ENCODE measurements around the gene ARL6IP5.

Gene ARL6IP5

DNA sequence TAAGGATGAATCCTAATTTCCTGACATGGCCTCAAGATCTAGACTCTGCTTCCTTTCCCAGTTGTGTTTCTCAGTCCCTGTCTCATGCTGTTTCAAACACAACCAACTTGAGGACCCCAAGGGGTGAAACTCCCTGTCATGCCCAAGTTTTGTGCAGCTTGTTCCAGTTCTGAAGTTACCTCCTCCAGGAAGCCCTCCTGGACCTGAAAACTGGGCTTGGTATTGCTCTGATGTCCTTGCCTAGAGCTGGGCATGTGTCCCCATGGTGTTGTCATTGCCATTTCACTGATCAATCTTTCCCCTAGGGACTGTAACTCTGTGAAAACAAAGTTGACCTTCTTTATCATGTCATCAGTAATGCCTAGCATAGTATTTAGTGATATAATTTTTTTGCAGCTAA lies 43.8 kb downstream of the ARL6IP5 start:
- H3K27ac ChIP-seq: no peak overlapping the region
- no peaks in the 10 kb centered on the region for H3K36me3 ChIP-seq (replicated peaks)
- in situ Hi-C loops (cut with HindIII; ENCODE audit: low pct_ligation_motif_present, low sequenced_read_pairs): no loop called here
- no peaks in the 10 kb centered on the region for H3K27me3 ChIP-seq (replicated peaks)
- no peak overlapping the region for H3K4me3 ChIP-seq (ENCODE audit: low read depth, low read length)
- TF ChIP-seq, protein P1, sequence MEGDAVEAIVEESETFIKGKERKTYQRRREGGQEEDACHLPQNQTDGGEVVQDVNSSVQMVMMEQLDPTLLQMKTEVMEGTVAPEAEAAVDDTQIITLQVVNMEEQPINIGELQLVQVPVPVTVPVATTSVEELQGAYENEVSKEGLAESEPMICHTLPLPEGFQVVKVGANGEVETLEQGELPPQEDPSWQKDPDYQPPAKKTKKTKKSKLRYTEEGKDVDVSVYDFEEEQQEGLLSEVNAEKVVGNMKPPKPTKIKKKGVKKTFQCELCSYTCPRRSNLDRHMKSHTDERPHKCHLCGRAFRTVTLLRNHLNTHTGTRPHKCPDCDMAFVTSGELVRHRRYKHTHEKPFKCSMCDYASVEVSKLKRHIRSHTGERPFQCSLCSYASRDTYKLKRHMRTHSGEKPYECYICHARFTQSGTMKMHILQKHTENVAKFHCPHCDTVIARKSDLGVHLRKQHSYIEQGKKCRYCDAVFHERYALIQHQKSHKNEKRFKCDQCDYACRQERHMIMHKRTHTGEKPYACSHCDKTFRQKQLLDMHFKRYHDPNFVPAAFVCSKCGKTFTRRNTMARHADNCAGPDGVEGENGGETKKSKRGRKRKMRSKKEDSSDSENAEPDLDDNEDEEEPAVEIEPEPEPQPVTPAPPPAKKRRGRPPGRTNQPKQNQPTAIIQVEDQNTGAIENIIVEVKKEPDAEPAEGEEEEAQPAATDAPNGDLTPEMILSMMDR (IDR thresholded peaks at IDR 0.05; ENCODE audit: low read depth, low read length, missing control alignments): no peak
- DNase-seq: no peak

DNA sequence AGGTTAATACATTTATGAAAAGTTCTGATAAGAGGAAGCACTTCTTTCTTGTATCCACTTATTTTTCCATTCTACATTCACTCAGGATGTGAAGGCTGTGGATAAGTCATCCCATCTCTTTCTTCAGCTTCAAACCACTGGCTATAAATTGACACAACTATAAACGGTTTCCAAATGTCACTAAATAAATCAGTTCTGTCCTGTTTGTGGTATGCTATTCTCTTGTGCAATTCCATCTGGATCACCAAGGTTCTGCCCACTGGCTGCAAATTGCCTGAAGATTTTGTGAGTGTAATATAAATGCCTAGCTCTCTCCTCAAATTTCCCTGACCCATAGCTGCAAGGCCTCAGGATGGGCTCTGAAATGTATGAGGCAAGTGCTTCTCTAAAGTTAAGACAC lies 44.8 kb downstream of the ARL6IP5 start:
- Histone ChIP-seq H3K36me3 (replicated peaks) (no peaks in the 10 kb centered on the region), H3K27ac (no peak overlapping the region), H3K4me3 (ENCODE audit: low read depth, low read length) (no peak overlapping the region), H3K27me3 (replicated peaks) (no peaks in the 10 kb centered on the region)
- TF ChIP-seq, protein P1 (IDR thresholded peaks at IDR 0.05; ENCODE audit: low read depth, low read length, missing control alignments): no peak
- DNase-seq: no peak
- in situ Hi-C loops (cut with HindIII; ENCODE audit: low pct_ligation_motif_present, low sequenced_read_pairs): no loop called here

DNA sequence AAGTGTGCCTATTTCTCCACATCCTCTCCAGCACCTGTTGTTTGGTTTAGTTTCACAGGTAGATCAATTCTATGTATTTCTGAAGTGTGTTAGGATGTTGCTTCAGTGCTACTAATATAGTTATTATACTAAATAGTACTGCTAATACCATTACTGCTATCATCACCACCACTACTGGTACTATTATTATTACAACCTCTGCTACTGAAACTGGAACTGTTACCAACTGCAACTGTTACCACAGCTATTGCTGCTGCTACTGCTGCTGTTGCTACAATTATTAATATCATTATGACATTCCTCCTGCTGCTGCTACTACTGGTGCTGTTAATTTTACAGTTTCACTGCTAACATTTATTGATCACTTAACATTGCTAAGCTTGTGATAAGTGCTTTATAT lies 46.0 kb downstream of the ARL6IP5 start:
- DNase-seq: no peak
- no peak overlapping the region for H3K4me3 ChIP-seq (ENCODE audit: low read depth, low read length)
- TF ChIP-seq, protein P1 (IDR thresholded peaks at IDR 0.05; ENCODE audit: low read depth, low read length, missing control alignments): no peak
- no peak overlapping the region for H3K27ac ChIP-seq
- no peaks in the 10 kb centered on the region for H3K27me3 ChIP-seq (replicated peaks)
- in situ Hi-C loops (cut with HindIII; ENCODE audit: low pct_ligation_motif_present, low sequenced_read_pairs): no loop called here
- H3K36me3 ChIP-seq (replicated peaks): no peaks in the 10 kb centered on the region

DNA sequence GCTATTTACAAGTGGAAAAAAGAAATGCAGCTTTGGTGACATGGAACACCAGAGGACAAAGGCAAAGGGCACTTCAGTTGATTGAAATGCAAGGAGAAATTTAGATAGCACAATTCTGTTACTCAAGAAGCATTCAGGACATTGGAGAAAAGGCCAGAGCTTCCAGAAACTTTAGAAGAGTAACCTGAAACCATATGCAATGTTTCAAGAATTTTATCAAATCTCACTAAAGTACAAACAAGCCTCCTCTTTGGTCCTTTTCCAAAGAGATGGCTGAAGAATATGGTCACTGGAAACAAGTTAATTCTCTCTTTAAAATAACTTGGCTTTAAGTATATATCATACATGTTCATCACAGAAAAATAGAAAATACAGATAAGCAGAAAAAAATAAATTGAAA lies 52.3 kb downstream of the ARL6IP5 start:
- Histone ChIP-seq H3K4me3 (ENCODE audit: low read depth, low read length) (no peak overlapping the region), H3K27ac (no peak overlapping the region), H3K27me3 (replicated peaks) (no peaks in the 10 kb centered on the region), H3K36me3 (replicated peaks) (no peaks in the 10 kb centered on the region)
- in situ Hi-C loops (cut with HindIII; ENCODE audit: low pct_ligation_motif_present, low sequenced_read_pairs): no loop called here
- DNase-seq: no peak
- TF ChIP-seq, protein P1 (IDR thresholded peaks at IDR 0.05; ENCODE audit: low read depth, low read length, missing control alignments): no peak

DNA sequence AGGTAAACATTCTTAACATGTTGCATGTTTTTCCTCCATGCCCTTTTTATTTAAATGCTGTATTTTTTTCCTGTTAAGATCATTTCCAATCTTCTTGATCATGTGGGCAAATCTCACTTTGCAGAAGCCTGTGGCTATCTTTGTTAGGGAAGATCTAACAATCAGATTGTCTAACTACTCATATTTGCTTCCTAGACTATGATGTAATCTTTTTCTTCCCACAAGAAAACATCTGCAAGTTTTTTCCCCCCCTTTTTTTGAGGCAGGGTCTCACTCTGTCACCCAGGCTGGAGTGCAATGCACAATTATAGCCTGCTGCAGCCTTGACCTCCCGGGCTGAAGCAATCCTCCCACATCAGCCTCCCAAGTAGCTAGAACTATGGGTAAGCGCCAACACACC lies 52.7 kb downstream of the ARL6IP5 start:
- in situ Hi-C loops (cut with HindIII; ENCODE audit: low pct_ligation_motif_present, low sequenced_read_pairs): no loop called here
- Histone ChIP-seq H3K27me3 (replicated peaks) (no peaks in the 10 kb centered on the region), H3K4me3 (ENCODE audit: low read depth, low read length) (no peak overlapping the region), H3K27ac (no peak overlapping the region), H3K36me3 (replicated peaks) (no peaks in the 10 kb centered on the region)
- no peak for DNase-seq
- TF ChIP-seq, protein P1 (IDR thresholded peaks at IDR 0.05; ENCODE audit: low read depth, low read length, missing control alignments): no peak

DNA sequence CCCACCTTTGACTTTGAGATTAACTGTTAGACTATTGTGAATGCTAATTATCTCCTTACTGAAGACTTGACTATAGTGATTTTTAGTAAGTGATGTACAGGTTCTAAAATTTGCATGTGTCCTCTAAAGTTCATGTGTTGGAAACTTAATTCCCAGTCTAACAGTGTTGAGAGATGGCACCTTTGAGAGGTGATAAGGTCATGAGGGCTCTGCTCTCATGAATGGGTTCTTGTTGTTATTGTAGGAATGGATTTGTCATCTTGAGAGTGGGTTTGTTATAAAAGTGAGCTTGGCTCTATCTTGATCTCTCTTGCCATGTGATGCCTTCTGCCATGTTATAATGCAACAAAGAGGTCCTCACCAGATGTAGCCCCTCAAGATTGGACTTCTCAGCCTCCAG lies 56.6 kb downstream of the ARL6IP5 start:
- H3K36me3 ChIP-seq (replicated peaks): no peaks in the 10 kb centered on the region
- in situ Hi-C loops (cut with HindIII; ENCODE audit: low pct_ligation_motif_present, low sequenced_read_pairs): no loop called here

More for the DNA sequence above, 56.6 kb downstream of the ARL6IP5 start:
- no peaks in the 10 kb centered on the region for H3K27me3 ChIP-seq (replicated peaks)
- DNase-seq: no peak
- no peak overlapping the region for H3K4me3 ChIP-seq (ENCODE audit: low read depth, low read length)
- no peak overlapping the region for H3K27ac ChIP-seq
- TF ChIP-seq, protein P1 (IDR thresholded peaks at IDR 0.05; ENCODE audit: low read depth, low read length, missing control alignments): no peak
